Measurements from ENCODE around the gene LRBA.

The LRBA gene

DNA sequence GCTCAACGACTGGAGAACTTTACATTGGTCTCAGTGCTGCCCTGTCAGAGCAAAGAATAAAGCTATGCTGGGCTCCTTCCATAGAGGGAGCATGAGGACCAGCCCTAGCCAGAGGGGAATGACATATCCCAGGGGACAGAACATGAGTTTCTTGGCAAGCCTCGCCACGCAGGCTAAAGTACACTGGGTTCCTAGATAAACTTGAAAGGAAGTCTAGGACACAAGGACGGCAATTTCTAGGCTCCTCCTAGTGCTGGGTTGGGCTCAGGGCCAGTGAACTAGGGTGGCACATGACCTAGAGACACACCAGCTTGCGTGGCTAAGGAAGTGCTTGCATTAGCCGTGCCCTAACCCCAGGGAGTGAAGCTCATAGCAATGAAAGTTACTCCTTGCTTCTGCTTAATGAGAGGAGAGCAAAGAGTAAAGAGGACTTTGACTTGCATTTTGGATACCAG, 292.1 kb downstream of the LRBA start:
- DNase-seq (ENCODE audit: insufficient read length) = no peak
- no peak for FAIRE-seq
- TF ChIP-seq POLR2A (IDR thresholded peaks at IDR 0.05; ENCODE audit: low read depth, low read length) = no peak
- no peak for TF ChIP-seq POLR2AphosphoS5 (IDR thresholded peaks at IDR 0.05; ENCODE audit: low read depth, low read length)
- TF ChIP-seq TAF1 (IDR thresholded peaks at IDR 0.05; ENCODE audit: borderline replicate concordance, low read depth, low read length) = no peak

DNA sequence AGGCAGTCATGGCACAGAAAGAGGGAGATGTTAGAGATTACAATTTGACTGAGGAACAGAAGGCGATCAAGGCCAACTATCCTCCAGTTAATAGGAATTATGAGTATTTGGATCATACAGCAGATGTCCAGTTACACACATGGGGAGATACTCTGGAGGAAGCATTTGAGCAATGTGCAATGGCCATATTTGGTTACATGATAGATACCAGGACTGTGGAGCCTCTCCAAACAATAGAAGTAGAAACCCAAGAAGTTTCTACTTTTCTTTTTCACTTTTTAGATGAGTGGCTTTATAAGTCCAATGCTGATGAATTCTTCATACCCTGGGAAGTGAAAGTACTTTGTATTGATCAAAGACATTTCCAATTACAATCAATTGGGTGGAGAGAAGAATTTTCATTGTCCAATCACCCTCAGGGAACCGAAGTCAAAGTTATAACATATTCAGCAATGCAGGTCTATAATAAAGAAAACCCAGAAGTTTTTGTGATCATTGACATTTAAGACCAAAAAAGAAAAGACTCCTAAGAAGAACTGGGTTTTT, 294.0 kb downstream of the LRBA start:
- no peak for FAIRE-seq
- TF ChIP-seq POLR2AphosphoS5 (IDR thresholded peaks at IDR 0.05; ENCODE audit: low read depth, low read length) (no peak), TAF1 (IDR thresholded peaks at IDR 0.05; ENCODE audit: borderline replicate concordance, low read depth, low read length) (no peak), POLR2A (IDR thresholded peaks at IDR 0.05; ENCODE audit: low read depth, low read length) (no peak)
- DNase-seq (ENCODE audit: insufficient read length) = no peak

DNA sequence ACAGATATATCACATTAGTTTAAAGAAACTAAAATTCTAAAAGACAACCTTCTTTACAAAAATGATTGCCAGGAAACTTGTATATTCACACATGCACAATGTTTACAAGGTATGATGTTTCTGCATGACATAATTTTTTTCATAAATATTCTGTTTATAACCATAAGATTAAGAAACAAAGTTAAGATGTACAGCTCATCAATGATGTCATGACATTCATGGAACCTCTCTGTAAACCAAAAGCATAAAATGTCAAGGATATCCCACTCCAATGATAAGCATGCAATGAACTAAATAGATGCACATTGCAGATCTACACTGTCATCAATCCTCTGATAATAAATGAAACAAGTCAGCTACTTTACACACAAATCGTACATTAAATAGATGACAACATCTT, 297.1 kb downstream of the LRBA start:
- no peak for FAIRE-seq
- no peak for DNase-seq (ENCODE audit: insufficient read length)
- TF ChIP-seq POLR2AphosphoS5 (IDR thresholded peaks at IDR 0.05; ENCODE audit: low read depth, low read length) = no peak
- no peak for TF ChIP-seq POLR2A (IDR thresholded peaks at IDR 0.05; ENCODE audit: low read depth, low read length)
- no peak for TF ChIP-seq TAF1 (IDR thresholded peaks at IDR 0.05; ENCODE audit: borderline replicate concordance, low read depth, low read length)

DNA sequence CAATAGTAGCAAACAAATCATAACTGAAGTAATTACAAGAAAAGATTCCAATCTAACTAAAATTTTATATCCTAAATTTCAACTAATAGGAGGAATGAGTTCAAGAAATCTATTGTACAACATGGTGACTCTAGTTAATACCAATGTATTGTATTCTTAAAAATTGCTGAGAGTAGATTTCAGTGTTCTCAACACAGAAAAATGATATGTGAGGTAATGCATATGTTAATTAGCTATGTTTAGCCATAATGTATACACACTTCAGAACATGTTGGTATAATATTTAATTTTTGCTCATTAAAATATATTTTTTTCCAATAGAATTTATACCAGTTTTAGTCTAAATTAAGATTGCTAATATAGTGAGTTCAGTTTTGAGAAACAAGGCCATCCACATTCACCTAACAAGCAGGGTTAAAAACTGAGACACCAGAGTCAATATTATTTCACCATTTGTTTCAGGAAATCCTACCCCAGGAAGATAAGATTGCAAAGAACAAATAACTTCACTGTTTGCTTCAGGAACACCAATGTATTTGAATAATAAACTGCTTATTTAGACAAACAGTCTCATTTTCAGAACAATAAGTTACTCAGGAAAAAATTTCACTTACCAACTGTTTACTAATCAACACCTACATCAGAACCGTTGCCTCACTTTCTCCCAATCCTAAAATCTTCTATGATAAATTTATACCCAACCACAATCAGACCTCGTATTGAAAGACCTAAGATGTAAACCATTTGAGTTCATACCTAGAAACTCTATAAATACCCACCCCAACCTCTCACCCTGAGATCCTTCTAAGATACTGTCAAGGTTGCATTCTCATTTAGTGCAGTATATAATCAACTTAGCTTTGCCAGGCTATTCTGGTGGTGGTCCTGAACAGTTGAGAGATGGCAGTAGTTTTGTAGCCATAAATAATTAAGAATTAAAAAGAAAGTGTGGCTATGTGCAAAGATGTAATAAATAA, 300.3 kb downstream of the LRBA start:
- TF ChIP-seq POLR2AphosphoS5 (IDR thresholded peaks at IDR 0.05; ENCODE audit: low read depth, low read length) = no peak
- TF ChIP-seq POLR2A (IDR thresholded peaks at IDR 0.05; ENCODE audit: low read depth, low read length) = no peak
- TF ChIP-seq TAF1 (IDR thresholded peaks at IDR 0.05; ENCODE audit: borderline replicate concordance, low read depth, low read length) = no peak
- DNase-seq (ENCODE audit: insufficient read length) = no peak
- FAIRE-seq = no peak

DNA sequence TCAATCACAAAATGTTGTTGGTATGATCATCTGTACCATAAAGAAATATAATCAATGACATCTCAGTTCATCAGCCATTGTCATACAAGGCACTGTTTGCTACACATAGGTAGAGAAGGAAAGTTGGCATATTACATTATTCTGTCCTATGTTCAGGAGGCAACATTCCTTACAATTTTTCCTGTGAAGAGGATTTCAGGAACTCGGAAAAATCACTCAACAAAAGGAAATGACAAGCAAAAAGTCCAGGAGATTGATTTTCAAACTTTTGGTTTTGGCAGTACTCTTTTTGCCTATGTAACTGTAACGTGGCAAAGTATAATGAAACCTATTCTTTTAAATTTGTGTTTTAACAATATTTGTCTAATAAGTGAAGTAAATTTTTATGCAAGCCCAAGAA, 301.8 kb downstream of the LRBA start:
- FAIRE-seq = no peak
- TF ChIP-seq TAF1 (IDR thresholded peaks at IDR 0.05; ENCODE audit: borderline replicate concordance, low read depth, low read length) = no peak
- no peak for TF ChIP-seq POLR2AphosphoS5 (IDR thresholded peaks at IDR 0.05; ENCODE audit: low read depth, low read length)
- TF ChIP-seq POLR2A (IDR thresholded peaks at IDR 0.05; ENCODE audit: low read depth, low read length) = no peak
- no peak for DNase-seq (ENCODE audit: insufficient read length)

DNA sequence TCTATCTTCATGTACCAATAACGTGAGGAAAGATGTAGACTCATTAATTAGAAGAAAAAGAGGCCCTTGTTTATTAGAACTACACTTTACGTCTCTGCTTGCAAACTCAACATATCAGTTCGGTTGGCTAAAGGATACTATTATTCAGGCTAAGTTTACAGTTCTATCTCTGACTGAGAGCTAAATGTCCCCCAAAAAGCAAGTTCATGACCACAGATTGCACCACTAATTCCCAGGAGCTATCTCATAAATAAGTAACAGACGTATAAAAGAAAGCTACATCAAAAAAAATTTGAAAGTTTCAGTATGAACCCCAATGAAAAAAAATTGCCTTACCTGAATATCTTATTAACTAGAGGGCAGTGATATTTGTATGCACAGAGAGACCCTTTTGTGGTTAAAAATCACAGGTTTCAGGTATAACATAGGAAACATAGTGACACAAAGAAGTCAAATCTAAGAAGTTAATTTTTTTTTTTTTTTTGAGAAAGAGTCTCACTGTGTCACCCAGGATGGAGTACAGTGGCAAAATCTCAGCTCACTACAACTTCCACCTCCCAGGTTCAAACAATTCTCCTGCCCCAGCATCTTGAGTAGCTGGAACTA, 304.2 kb downstream of the LRBA start:
- FAIRE-seq (no peak), DNase-seq (ENCODE audit: insufficient read length) (no peak)

DNA sequence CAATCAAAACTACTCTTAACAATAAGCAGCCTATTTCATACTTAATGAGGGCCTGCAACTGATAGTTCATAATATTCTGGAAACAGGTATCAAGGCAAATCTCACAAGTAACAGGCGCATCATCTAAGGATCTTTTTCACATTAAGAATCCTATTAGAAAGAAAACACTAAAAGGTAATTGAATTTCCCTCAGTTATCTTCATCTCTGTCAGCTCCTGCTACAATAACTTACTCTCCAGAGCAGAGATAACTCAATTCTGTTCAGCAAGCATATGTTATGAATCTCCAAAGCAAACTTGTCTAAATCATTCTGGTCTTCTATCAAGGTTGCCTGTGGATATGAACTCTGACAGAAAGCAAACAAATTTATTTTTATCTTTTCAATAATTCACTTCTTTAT, 307.1 kb downstream of the LRBA start:
- FAIRE-seq (no peak), DNase-seq (ENCODE audit: insufficient read length) (no peak)
- TF ChIP-seq POLR2AphosphoS5 (IDR thresholded peaks at IDR 0.05; ENCODE audit: low read depth, low read length) = no peak
- no peak for TF ChIP-seq POLR2A (IDR thresholded peaks at IDR 0.05; ENCODE audit: low read depth, low read length)
- TF ChIP-seq TAF1 (IDR thresholded peaks at IDR 0.05; ENCODE audit: borderline replicate concordance, low read depth, low read length) = no peak

More for the DNA sequence above, 304.2 kb downstream of the LRBA start:
- TF ChIP-seq POLR2A (IDR thresholded peaks at IDR 0.05; ENCODE audit: low read depth, low read length) (no peak), POLR2AphosphoS5 (IDR thresholded peaks at IDR 0.05; ENCODE audit: low read depth, low read length) (no peak), TAF1 (IDR thresholded peaks at IDR 0.05; ENCODE audit: borderline replicate concordance, low read depth, low read length) (no peak)

DNA sequence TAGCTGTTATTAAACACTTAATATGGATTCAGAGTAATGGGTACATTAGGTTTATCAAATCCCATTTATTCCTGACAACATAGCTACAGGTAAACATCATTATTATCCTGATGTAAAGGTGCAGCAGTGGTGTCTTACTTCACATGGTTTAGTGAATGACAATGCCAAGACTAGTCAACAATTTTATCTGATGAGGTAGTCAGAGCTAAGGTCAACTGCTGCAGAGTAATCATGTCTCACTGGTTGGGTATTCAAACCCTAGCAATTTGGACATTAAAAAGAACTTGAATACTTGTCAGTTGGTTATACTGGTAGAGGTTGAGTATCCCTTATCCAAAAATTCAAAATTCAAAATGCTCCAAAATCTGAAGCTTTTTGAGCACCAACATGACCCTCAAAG, 315.5 kb downstream of the LRBA start:
- DNase-seq (ENCODE audit: insufficient read length) = no peak
- no peak for TF ChIP-seq TAF1 (IDR thresholded peaks at IDR 0.05; ENCODE audit: borderline replicate concordance, low read depth, low read length)
- no peak for FAIRE-seq

DNA sequence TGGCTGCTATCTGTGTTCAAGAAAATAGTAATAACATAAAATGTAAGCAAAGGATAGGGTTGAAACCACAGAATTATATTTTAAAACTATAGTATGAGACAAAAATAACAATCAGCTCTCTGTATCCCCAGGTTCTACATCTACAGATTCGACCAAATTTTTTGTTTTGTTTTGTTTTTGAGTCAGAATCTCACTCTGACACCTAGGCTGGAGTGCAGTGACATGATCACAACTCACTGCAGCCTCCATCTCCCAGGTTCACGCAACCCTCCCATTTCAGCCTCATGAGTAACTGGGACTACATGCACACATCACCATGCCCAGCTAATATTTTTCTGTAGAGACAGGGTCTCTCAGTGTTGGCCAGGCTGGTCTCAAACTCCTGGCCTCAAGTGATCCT, 319.9 kb downstream of the LRBA start:
- no peak for FAIRE-seq

DNA sequence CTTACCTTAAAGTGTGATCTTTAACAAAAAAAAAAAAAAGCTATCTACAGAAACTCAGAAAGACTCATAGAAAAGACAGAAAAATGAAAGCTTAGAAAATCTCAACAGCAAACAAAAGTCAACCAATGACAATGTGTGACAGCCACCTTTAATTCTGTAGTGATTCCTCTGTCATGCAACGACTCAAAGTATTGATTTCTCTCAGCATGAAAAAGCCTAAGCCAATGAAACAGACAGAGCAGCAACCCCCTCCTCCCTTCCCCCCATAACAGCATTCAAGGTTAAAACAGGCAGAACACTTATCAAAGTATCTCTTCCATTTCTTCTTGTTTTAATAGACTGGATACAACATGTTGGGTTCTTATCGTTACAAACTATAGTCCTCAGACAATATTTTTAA, 320.6 kb downstream of the LRBA start:
- DNase-seq (ENCODE audit: insufficient read length) (no peak), FAIRE-seq (no peak)
- TF ChIP-seq POLR2AphosphoS5 (IDR thresholded peaks at IDR 0.05; ENCODE audit: low read depth, low read length) = no peak
- no peak for TF ChIP-seq POLR2A (IDR thresholded peaks at IDR 0.05; ENCODE audit: low read depth, low read length)
- no peak for TF ChIP-seq TAF1 (IDR thresholded peaks at IDR 0.05; ENCODE audit: borderline replicate concordance, low read depth, low read length)

More for the DNA sequence above, 319.9 kb downstream of the LRBA start:
- DNase-seq (ENCODE audit: insufficient read length) = no peak
- TF ChIP-seq POLR2A (IDR thresholded peaks at IDR 0.05; ENCODE audit: low read depth, low read length) (no peak), POLR2AphosphoS5 (IDR thresholded peaks at IDR 0.05; ENCODE audit: low read depth, low read length) (no peak), TAF1 (IDR thresholded peaks at IDR 0.05; ENCODE audit: borderline replicate concordance, low read depth, low read length) (no peak)

DNA sequence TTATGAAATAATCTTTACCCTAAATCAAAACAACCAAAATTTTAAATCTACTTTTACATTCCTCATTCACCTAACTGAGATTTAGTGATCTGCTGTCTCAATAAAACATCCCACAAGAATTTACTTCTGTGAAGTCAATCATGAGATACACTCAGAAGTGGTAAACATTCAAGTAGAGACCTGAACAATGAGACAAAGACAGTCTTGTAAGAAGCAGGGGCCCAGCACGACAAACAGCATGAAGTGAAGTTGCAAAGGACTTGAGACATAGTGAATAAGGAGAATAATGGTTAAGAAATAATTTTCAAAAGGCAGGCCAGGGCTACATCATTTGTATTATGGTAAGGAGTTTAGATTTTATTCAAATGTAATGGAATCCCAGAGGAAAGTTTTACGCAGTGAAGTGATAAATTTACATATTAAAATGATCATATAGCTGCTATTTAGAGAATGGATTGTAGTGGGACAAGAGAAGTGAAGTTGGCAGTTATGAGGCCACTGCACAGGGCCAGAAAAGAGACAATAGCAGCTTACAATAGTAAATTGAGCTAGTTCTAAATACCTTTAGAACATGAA, 331.2 kb downstream of the LRBA start:
- TF ChIP-seq TAF1 (IDR thresholded peaks at IDR 0.05; ENCODE audit: borderline replicate concordance, low read depth, low read length) (no peak), POLR2AphosphoS5 (IDR thresholded peaks at IDR 0.05; ENCODE audit: low read depth, low read length) (no peak), POLR2A (IDR thresholded peaks at IDR 0.05; ENCODE audit: low read depth, low read length) (no peak)
- FAIRE-seq (no peak), DNase-seq (ENCODE audit: insufficient read length) (no peak)

Data from GM12892 (cell line).